Keratinocyte (primary cell): ENCODE data around the gene GSTT4.
"Not testable (repeated sequence)": the region's sequence is repeated elsewhere in the genome, so short reads cannot be mapped to it uniquely, and the experiment has no call there.

ENCODE experiments used
- CTCF ChIP-seq, 3 experiments: IDR thresholded peaks in 1 of 3; conservative IDR thresholded peaks in 1 of 3; optimal IDR thresholded peaks in 1 of 3; 2 replicates in 2 of 3; 3 replicates in 1 of 3; pipeline versions ENCODE3 to v1.5.1; 2011; ENCODE audit warnings: low read length in 3 of 3, mild to moderate bottlenecking in 3 of 3, moderate library complexity in 2 of 3, control low read depth in 1 of 3, inconsistent platforms in 1 of 3; ENCODE audit not compliant: insufficient read depth in 2 of 3; ENCODE audit errors: extremely low read depth in 1 of 3
- EZH2 ChIP-seq: IDR thresholded peaks from one replicate; pipeline ENCODE4 v1.6.1; 2012; ENCODE audit warnings: inconsistent platforms, mild to moderate bottlenecking, low read length, moderate library complexity

DNA sequence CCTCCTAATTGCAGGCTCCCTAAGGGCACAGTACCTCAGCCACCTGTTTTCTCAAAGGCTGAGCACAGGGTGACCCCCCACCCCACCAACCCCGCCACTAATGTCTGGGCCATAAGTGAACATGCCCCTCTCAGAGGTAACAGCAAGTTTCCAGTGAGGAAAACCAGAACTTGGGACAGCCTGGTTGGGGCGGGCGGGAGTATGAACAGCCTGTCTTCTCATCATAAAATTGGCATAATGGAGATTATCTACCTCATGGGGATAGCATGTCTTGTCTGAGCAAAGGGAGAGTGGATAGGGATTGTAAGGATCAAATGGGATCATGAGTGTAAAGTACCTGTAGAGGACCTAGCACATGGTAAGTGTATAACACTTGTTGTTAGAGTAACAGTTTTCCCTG, 33.3 kb downstream of the GSTT4 start:
- not testable (repeated sequence) for TF ChIP-seq CTCF (optimal IDR thresholded peaks at IDR 0.05 in 1 of 3, IDR thresholded peaks at IDR 0.05 in 1 of 3, conservative IDR thresholded peaks at IDR 0.05 in 1 of 3; ENCODE audit: extremely low read depth in 1 of 3, insufficient read depth in 2 of 3, low read length in 3 of 3); EZH2
